Ishikawa (cell line): ENCODE results near the gene SETBP1.

Experiments
- CEBPB ChIP-seq: IDR thresholded peaks from 2 replicates; pipeline ENCODE4 v1.6.1; 2012
- CREB1 ChIP-seq: IDR thresholded peaks from 2 replicates; pipeline ENCODE4 v1.6.1; 2012; ENCODE audit warnings: low read depth
- EGR1 ChIP-seq: IDR thresholded peaks from 2 replicates; pipeline ENCODE4 v1.6.1; 2012
- EP300 ChIP-seq: IDR thresholded peaks from 2 replicates; pipeline ENCODE4 v1.6.1; 2012; ENCODE audit warnings: borderline replicate concordance
- FOXM1 ChIP-seq: IDR thresholded peaks from 2 replicates; pipeline ENCODE4 v1.6.1; 2012; ENCODE audit warnings: low read depth, borderline replicate concordance
- MAX ChIP-seq: IDR thresholded peaks from 2 replicates; pipeline ENCODE4 v1.6.1; 2012
- NFIC ChIP-seq: IDR thresholded peaks from 2 replicates; pipeline ENCODE4 v1.6.1; 2012
- RAD21 ChIP-seq: IDR thresholded peaks from 2 replicates; pipeline ENCODE4 v1.6.1; 2012; ENCODE audit warnings: low read depth
- TAF1 ChIP-seq: IDR thresholded peaks from 2 replicates; pipeline ENCODE4 v1.6.1; 2012; ENCODE audit warnings: low read depth, mild to moderate bottlenecking
- TCF12 ChIP-seq: IDR thresholded peaks from 2 replicates; pipeline ENCODE4 v1.6.1; 2012; ENCODE audit warnings: low read depth
- TEAD4 ChIP-seq: IDR thresholded peaks from 2 replicates; pipeline ENCODE4 v1.6.1; 2012
- USF1 ChIP-seq: IDR thresholded peaks from 2 replicates; pipeline ENCODE4 v1.6.1; 2012
- YY1 ChIP-seq: IDR thresholded peaks from 2 replicates; pipeline ENCODE4 v1.6.1; 2012; ENCODE audit warnings: low read depth
- TF ChIP-seq, protein P1 (sequence below): IDR thresholded peaks from 2 replicates; pipeline ENCODE4 v1.6.1; 2012; ENCODE audit warnings: low read depth, mild to moderate bottlenecking

The SETBP1 gene

GRCh38 chr18:44935455-44935854, 254.8 kb downstream of the SETBP1 start:
- TF ChIP-seq TCF12 = no peak
- TF ChIP-seq YY1 = no peak
- no peak for TF ChIP-seq EP300
- TF ChIP-seq FOXM1 = no peak
- TF ChIP-seq TEAD4 = no peak
- no peak for TF ChIP-seq TAF1
- no peak for TF ChIP-seq CEBPB
- no peak for TF ChIP-seq NFIC
- TF ChIP-seq CREB1 = no peak
- TF ChIP-seq EGR1 = no peak

- TF ChIP-seq EP300 = no peak
Measured at GRCh38 chr18:44936485-44936884, 255.8 kb downstream of the SETBP1 start.

GRCh38 chr18:44937960-44938719, 257.5 kb downstream of the SETBP1 start:
- TF ChIP-seq TAF1 = no peak
- TF ChIP-seq EP300 = no peak
- no peak for TF ChIP-seq RAD21
- TF ChIP-seq CREB1 = no peak
- no peak for TF ChIP-seq USF1
- TF ChIP-seq NFIC = no peak
- TF ChIP-seq, protein P1, sequence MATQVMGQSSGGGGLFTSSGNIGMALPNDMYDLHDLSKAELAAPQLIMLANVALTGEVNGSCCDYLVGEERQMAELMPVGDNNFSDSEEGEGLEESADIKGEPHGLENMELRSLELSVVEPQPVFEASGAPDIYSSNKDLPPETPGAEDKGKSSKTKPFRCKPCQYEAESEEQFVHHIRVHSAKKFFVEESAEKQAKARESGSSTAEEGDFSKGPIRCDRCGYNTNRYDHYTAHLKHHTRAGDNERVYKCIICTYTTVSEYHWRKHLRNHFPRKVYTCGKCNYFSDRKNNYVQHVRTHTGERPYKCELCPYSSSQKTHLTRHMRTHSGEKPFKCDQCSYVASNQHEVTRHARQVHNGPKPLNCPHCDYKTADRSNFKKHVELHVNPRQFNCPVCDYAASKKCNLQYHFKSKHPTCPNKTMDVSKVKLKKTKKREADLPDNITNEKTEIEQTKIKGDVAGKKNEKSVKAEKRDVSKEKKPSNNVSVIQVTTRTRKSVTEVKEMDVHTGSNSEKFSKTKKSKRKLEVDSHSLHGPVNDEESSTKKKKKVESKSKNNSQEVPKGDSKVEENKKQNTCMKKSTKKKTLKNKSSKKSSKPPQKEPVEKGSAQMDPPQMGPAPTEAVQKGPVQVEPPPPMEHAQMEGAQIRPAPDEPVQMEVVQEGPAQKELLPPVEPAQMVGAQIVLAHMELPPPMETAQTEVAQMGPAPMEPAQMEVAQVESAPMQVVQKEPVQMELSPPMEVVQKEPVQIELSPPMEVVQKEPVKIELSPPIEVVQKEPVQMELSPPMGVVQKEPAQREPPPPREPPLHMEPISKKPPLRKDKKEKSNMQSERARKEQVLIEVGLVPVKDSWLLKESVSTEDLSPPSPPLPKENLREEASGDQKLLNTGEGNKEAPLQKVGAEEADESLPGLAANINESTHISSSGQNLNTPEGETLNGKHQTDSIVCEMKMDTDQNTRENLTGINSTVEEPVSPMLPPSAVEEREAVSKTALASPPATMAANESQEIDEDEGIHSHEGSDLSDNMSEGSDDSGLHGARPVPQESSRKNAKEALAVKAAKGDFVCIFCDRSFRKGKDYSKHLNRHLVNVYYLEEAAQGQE = no peak
- TF ChIP-seq FOXM1 = no peak
- no peak for TF ChIP-seq YY1
- no peak for TF ChIP-seq MAX
- no peak for TF ChIP-seq TCF12

DNA sequence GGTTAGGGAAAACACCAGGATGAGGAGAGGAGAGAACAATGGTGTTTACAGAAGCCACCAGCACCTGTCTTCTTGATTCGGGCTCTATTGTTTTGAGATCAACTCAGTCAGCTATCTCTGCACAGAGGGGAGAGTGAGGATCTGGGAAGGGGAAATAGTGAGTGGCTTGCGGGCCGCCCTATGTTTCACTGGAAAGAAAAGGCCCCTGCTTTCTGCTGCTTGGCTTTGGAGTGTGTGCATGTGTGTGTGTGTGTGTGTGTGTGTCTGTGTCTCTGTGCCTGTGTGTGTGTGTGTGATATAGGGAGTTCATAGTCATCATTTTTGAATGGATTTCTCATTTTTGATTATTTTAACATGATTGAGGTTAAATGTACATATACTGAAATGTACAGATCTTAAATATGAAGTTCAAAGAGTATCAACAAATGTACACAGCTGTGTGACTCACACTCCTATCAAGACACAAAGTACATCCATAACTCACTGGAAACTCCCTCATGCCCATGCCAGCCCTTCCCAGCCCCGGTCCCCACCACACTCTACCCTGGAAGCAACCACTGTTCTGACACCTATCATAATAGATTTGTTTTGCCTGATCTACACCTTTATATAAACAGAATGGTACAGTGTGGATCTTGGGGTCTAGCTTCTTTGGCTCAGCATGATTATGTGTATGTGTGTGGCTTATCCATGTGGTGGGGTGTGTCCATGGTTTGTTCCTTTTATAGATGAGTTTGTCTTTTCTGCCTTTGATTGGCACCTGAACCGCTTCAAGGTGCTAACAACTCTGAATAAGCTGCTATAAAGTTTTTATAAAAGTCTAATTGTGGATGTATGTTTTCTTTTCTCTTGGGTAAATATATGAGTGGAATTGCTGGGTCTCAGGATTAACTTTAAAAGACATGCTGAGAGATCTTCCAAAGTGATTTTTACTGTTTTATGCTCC, 258.3 kb downstream of the SETBP1 start:
- TF ChIP-seq TAF1 (no peak), EP300 (no peak), TCF12 (no peak), EGR1 (no peak), RAD21 (no peak), CEBPB (no peak), MAX (no peak), FOXM1 (no peak), USF1 (no peak)
- TF ChIP-seq, protein P1 = no peak

DNA sequence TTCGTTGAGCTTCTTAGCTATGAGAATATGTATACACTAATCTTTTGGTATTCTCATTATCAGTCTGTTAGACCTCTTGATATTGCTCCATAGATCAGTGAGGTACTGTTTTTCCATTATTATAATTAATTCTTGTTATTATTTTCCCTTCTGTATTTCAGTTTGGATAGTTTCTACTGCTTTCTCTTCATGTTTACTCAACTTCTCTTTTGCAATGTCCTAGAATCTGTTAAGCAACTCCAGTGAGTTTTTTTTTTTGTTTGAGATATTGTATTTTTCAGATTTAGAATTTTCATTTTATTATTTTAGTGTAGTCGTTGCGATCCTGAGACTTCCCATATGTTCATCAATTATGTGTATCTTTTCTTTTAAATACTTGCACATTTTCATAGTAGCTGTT, 260.8 kb downstream of the SETBP1 start:
- TF ChIP-seq, protein P1 = no peak
- TF ChIP-seq RAD21 = no peak
- TF ChIP-seq EP300 = no peak
- TF ChIP-seq USF1 = no peak
- TF ChIP-seq TCF12 = no peak
- TF ChIP-seq CEBPB = no peak
